EL (cell line): ENCODE results near the gene ATXN1.

Experiments
- DNase-seq: peaks from one replicate; pipeline ENCODE4 v3.0.0-alpha.2; 2016

Gene ATXN1

GRCh38 chr6:16742116-16742515 lies 19.1 kb downstream of the ATXN1 start:
- peak; percentile 49 for DNase-seq

GRCh38 chr6:16741112-16742016 lies 19.9 kb downstream of the ATXN1 start:
- DNase-seq: peak; percentile 96

DNA sequence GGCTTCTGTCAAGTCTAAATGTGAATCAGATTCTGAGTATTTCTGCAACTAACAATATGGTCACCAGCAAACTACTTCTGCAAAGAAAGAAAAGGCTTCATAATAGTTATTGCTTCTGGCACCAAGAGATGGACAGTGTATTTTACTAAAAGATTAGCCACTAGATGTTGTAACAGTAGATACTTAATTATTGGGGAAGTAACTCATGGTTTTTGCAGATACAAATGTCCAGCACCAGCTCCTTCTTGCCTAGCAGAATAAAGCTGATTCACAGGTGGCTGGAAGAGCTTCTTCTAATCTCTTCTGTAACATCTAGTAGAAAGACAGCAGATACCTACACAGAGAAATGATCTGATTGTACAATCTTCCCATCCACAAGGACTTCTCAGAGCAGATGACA lies 21.2 kb downstream of the ATXN1 start:
- no peak for DNase-seq

GRCh38 chr6:16739329-16739801 lies 21.9 kb downstream of the ATXN1 start:
- DNase-seq: peak; percentile 53

DNA sequence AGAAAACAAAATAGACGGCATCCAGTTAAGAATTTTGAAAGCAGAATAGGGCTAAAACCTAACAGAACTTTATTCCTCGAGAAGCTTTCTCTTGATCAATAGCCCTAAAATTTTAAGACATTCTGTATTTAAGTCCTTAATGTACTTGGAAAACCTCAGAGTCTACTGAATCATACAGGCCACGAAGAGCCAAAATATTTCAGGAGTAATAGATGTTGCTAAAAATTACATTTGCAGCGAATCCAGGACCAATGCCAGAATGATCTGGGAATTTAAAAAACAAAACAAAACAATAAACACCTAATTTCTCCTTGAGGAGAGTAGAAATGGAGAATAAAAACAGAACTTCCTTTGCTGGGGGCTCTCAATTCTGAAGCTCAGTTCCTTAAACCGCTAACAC lies 23.3 kb downstream of the ATXN1 start:
- no peak for DNase-seq

GRCh38 chr6:16736856-16737775 lies 24.1 kb downstream of the ATXN1 start:
- DNase-seq: peak; percentile 68

GRCh38 chr6:16735014-16735413 lies 26.2 kb downstream of the ATXN1 start:
- DNase-seq: no peak

- no peak for DNase-seq
Observed at GRCh38 chr6:16733085-16733484, 28.2 kb downstream of the ATXN1 start.

DNA sequence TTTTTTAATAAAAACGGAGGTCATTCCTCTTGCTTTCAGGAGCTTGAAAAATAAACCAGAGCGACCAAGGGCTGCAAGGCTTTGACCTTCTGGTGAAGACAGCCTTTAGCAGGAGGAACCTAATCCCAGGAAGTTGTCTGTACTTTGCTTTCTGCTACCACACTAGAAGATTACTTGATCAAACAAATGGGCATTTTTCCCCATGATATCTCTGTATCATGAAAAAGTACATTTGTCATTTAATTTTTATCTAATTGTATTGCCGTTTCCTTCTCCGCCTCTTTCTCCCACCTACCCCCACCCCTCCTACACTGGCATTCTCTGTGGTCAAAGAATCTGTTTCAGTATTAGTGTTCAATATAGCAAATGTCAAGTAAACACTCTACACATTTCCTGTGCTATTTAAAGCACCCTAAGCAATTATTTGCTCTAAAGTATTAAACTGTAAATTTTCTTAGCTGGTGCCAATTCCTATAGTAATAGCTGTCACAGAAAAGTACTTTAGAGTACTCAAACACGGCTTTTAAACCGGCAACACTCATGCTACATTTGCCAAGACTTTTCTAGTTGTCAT lies 29.7 kb downstream of the ATXN1 start:
- DNase-seq: no peak

DNA sequence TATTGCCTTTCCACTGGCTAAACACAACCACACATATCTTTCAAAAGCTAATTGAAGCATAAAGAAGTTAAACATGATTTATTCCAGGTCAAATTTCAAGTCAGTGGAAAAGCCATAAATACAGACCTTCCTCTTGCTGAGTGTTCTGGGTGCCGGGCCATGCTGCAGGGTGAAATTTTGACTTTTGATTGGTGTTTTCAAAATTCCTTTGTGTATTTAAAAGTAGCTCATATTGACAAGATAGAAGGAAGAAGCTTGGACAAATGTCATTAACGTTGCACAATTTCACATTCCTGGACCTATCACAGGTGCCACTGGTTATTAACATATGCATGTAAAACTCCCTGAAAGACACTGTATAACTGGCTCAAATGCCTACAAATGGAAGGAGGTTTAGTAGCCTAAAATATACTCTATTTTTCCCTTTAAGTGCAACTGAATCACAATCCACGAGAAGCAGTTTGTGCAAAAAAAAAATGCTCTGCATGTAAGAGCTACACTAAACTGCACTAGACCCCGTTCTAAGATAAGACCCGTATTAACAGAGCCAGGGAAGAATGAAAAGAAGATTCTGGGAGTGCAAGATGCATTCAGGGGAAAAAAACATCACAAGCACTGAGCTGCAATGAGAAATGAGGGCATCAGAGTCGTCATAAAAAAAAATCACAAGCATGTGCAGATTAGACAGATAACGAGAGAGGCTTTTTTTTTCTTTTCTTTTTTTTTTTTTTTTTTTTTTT lies 30.4 kb downstream of the ATXN1 start:
- no peak for DNase-seq

GRCh38 chr6:16729744-16730143 lies 31.5 kb downstream of the ATXN1 start:
- no peak for DNase-seq

GRCh38 chr6:16729183-16729691 lies 32.0 kb downstream of the ATXN1 start:
- DNase-seq: peak; percentile 40

DNA sequence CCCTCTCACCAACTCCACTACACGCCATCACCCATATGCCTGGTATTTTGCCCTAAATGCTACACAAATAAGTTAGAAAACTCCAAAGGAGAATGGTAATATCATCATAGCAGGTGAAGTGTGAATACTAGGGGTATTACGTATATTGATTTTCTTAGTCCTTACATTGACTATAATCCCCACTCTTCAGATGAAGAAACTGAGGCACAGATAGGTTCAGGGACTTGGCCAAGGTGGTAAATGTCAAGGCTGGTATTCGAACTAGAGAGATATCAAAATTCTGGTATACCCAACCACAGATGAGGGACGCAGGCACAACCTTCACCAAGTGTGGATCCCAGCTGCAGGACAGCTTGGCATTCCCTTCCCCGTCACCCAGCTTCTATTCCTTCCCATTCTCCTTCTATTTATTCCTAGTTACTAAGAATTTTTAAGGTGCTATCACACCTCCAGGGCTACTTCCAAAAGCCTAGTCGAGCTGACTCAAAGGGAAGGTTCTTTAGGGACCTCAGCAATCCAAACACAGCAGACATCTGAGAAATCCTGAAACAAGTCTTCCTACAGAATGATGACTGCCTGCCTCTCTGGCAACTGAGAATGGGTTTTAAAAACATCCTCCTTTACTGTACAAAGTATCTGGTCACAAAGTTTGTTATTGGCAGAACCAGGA lies 32.6 kb downstream of the ATXN1 start:
- no peak for DNase-seq

DNA sequence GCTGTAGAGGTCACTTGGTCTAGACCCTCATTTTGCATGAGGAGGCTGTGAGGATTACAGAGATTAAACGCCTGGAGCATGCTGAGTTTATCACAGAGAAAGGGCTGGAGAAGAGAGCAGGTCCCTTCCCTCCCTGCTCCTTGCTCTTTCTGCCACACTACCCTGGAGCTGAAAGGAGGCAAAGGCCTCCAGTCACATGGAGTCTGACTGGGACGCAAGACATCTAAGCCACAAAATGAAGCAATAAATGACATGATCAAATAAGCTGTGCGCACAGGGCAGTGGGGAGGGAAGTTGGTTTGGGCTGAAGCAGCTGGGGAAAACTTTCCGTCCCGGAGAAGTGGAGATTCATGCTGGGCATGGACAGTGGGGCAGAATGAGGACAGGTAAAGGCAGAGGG lies 33.3 kb downstream of the ATXN1 start:
- no peak for DNase-seq

GRCh38 chr6:16725145-16725864 lies 36.0 kb downstream of the ATXN1 start:
- DNase-seq: peak; percentile 73

DNA sequence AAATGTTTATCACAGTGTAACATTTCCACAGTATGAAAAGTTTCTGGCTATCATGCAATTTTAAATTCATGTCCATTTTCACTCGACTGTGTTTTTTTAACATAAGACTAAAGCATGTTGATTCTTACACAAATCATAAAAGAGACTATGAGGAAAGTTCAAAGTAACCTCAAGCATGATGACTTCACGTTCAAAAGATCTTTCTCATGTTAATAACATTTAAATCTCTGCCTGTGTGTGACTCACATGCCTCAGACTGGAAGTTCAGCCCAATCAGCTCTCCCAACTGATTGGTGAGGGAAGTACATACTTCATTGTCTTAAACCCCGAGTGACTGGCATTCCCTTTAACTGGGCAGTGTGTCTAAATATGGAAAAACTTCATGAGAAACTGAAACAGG lies 37.4 kb downstream of the ATXN1 start:
- peak; percentile 98 for DNase-seq

DNA sequence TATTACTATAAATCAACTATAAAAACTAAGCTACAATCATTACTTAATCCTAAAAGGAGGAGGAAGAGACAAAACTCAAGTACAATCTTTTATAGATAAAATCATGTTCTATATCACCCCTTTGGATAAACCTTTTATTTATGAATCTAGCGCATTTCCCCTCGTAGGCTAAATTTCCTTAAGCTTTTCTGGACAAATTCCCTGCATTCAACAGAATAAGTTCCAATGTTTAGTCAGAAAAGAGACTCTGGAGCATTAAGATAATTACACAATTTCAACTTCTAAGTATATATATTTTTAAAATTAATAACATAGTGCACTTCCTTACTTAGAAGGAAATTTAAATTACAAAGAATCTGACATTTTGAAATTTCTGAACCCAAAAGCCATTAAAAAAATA lies 37.9 kb downstream of the ATXN1 start:
- no peak for DNase-seq

GRCh38 chr6:16722630-16723029 lies 38.6 kb downstream of the ATXN1 start:
- DNase-seq: no peak

- DNase-seq: no peak
Observed at GRCh38 chr6:16721977-16722376, 39.3 kb downstream of the ATXN1 start.

- no peak for DNase-seq
Observed at GRCh38 chr6:16720861-16721260, 40.4 kb downstream of the ATXN1 start.

DNA sequence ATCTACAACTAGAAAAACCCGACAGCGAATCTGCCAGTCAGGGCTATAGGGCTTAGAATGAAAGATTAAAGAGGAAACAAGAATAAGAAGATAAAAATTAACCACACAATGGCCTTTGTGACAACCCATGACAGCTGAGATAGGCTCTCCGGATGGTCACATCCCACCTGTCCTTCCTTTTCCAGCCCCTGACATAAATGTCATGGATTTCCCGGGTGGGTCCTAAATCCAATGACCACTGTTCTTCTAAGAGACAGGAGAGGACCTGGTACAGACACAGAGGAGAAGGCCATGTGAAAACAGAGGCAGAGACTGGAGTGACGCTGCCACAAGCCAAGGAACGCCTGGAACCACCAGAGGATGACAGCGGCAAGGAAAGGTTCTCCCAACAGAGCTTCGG lies 41.8 kb downstream of the ATXN1 start:
- DNase-seq: no peak
